HUES64 (cell line): Measurements from ENCODE around the gene VASN.

ENCODE experiments used
- H3K27ac ChIP-seq: 2 replicates; pipeline ENCODE4 v1.7.0; 2013; ENCODE audit warnings: low read depth, low read length, inconsistent platforms
- H3K27me3 ChIP-seq: 2 replicates; pipeline ENCODE4 v1.6.1; 2013; ENCODE audit warnings: mild to moderate bottlenecking, low read length; ENCODE audit not compliant: insufficient read depth
- H3K36me3 ChIP-seq: 2 replicates; pipeline ENCODE4 v1.6.1; 2013; ENCODE audit warnings: mild to moderate bottlenecking, low read length; ENCODE audit not compliant: insufficient read depth
- H3K4me1 ChIP-seq: 2 replicates; pipeline ENCODE4 v1.6.1; 2013; ENCODE audit warnings: mild to moderate bottlenecking, low read length, moderate library complexity; ENCODE audit not compliant: insufficient read depth
- H3K4me3 ChIP-seq: 2 replicates; pipeline ENCODE4 v1.5.1; 2013; ENCODE audit warnings: mild to moderate bottlenecking, low read length, moderate library complexity
- H3K9ac ChIP-seq: 2 replicates; pipeline ENCODE4 v1.6.1; 2013; ENCODE audit warnings: mild to moderate bottlenecking, low read depth, low read length
- H3K9me3 ChIP-seq: 2 replicates; pipeline ENCODE4 v1.6.1; 2013; ENCODE audit warnings: low read depth, low read length; ENCODE audit not compliant: insufficient read depth
- WGBS: fragments of 150-250, 120-280 bp; methylation state at CpG from one replicate; pipeline ENCODE4 v1.1.7; 2013; ENCODE audit warnings: missing lambda C conversion rate; 5-methylcytosine and 5-hydroxymethylcytosine counted together

VASN gene

DNA sequence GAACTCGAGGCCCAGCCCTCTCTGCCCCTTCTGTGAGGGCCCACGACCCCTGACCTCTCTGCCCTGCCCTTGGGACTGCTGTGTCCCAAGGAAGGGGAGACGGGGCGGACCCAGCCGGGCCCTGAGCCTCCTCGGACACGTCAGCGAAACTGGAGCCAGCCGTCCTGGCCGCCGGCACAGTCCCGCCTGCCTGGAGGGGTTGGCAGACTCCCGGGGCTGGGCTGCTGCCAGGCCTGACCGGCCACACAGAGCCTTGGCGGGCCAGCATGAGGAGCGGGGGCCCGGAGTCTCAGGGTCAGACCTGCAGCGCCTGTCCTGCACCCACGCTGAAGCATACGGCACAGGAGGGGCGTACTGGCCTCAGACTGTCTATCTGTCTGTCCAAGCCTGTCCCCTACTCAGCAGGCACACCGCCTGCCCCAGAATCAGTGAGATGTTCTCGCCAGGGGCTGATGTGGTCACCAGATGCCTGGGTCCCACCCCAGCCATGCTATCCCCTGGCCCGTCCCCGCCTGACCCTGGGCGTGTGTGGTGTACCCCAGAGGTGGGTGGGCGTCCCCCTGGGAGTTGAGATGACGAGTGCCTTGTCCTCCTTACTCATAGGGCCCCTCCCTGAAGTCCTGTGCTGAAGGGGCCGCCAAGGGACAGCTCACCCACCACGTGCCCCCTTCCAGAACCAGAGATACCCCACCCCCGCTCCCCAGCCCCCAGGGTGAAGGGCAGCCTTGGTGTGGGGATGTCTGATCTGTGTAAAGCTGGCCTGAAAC is 4.7 kb downstream of the VASN start:
- Histone ChIP-seq H3K4me1 (peaks cover 42% of the 10 kb centered on the region), H3K4me3 (no peak overlapping the region), H3K9ac (no peak overlapping the region), H3K27me3 (no peaks in the 10 kb centered on the region), H3K27ac (peak overlapping the region; percentile 37), H3K36me3 (no peaks in the 10 kb centered on the region), H3K9me3 (no peaks in the 10 kb centered on the region)
- 88% methylated on average over 29 of the region's 31 CpGs for WGBS

GRCh38 chr16:4376893-4377572 is 5.4 kb downstream of the VASN start:
- H3K9ac ChIP-seq = no peak overlapping the region; the same call in 1 of the 2 replicates
- no peaks in the 10 kb centered on the region for H3K27me3 ChIP-seq
- WGBS = 69% methylated on average over 26 of the region's 27 CpGs
- no peaks in the 10 kb centered on the region for H3K36me3 ChIP-seq
- no peaks in the 10 kb centered on the region for H3K9me3 ChIP-seq
- peaks cover 40% of the 10 kb centered on the region for H3K4me1 ChIP-seq
- H3K27ac ChIP-seq = peak overlapping the region; percentile 64; the same call in 1 of the 2 replicates
- no peak overlapping the region for H3K4me3 ChIP-seq

GRCh38 chr16:4377573-4378154 is 6.0 kb downstream of the VASN start:
- Histone ChIP-seq H3K4me1 (peaks cover 34% of the 10 kb centered on the region), H3K36me3 (0 out of 2 replicates have a peak, but pooled peaks cover under 1% of the 10 kb centered on the region), H3K27me3 (no peaks in the 10 kb centered on the region), H3K27ac (peak overlapping the region; percentile 64; the same call in 1 of the 2 replicates), H3K9me3 (no peaks in the 10 kb centered on the region), H3K4me3 (no peak overlapping the region), H3K9ac (no peak overlapping the region; the same call in 1 of the 2 replicates)
- WGBS = 63% methylated on average over 12 of the region's 12 CpGs

- Histone ChIP-seq H3K4me1 (peaks cover 28% of the 10 kb centered on the region), H3K9ac (no peak overlapping the region), H3K9me3 (no peaks in the 10 kb centered on the region), H3K36me3 (peaks cover 4% of the 10 kb centered on the region; the same call in 1 of the 2 replicates), H3K27ac (peak overlapping the region; percentile 64; the same call in 1 of the 2 replicates), H3K27me3 (no peaks in the 10 kb centered on the region), H3K4me3 (no peak overlapping the region)
- 89% methylated on average over 15 of the region's 15 CpGs for WGBS
These were observed 6.6 kb downstream of the VASN start for GRCh38 chr16:4378161-4378666.

- Histone ChIP-seq H3K9me3 (no peaks in the 10 kb centered on the region), H3K27ac (no peak overlapping the region), H3K9ac (no peak overlapping the region), H3K4me1 (peaks cover 21% of the 10 kb centered on the region), H3K27me3 (no peaks in the 10 kb centered on the region), H3K36me3 (peaks cover 4% of the 10 kb centered on the region; the same call in 1 of the 2 replicates), H3K4me3 (no peak overlapping the region)
- WGBS = 91% methylated on average over 21 of the region's 21 CpGs
These were observed 7.5 kb downstream of the VASN start for GRCh38 chr16:4378999-4379690.

DNA sequence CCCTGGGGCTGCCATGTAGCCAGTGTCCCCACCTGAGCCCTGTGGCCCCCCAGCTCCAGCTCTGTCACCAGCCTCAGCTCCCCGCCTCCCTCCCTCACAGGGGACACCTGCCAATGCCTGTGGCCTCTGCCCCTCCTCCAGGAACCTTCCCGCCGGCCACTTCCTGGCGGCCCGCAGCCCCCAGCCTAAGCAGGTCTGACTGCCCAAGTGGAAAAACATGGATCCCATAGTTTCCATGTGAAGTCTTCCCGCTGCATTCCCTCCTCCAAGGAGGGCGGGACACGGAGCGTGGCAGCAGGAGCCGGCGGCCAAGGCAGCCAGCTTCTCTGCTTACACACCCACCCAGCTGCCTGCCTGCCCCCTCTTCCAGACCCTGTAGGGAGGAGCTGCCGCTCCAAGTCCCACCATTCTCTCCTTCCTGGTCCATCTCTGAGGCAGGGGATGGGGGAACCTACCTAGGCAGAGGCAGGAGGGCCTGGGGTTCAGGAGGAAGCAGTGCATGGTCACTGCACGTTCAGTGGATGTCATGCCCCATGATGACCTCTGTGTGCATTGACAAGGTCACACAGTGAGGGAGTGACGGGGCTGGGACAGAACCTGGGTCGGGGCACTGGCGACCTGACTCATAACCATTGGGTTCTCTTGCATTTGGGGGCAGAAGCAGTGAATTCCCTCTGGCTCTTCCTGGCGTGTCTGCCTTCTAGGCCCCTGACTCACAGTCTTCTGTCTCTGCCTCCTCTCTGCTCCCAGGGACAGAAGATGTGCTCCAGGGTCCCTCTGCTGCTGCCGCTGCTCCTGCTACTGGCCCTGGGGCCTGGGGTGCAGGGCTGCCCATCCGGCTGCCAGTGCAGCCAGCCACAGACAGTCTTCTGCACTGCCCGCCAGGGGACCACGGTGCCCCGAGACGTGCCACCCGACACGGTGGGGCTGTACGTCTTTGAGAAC is 8.7 kb downstream of the VASN start:
- no peaks in the 10 kb centered on the region for H3K27me3 ChIP-seq
- WGBS = 86% methylated on average over 26 of the region's 26 CpGs
- peak overlapping the region; percentile 18; the same call in 1 of the 2 replicates for H3K27ac ChIP-seq
- peaks cover 10% of the 10 kb centered on the region for H3K4me1 ChIP-seq
- H3K36me3 ChIP-seq = peaks cover 4% of the 10 kb centered on the region; the same call in 1 of the 2 replicates
- H3K9ac ChIP-seq = peak overlapping the region; percentile 43; the same call in 1 of the 2 replicates
- no peaks in the 10 kb centered on the region for H3K9me3 ChIP-seq
- no peak overlapping the region for H3K4me3 ChIP-seq

DNA sequence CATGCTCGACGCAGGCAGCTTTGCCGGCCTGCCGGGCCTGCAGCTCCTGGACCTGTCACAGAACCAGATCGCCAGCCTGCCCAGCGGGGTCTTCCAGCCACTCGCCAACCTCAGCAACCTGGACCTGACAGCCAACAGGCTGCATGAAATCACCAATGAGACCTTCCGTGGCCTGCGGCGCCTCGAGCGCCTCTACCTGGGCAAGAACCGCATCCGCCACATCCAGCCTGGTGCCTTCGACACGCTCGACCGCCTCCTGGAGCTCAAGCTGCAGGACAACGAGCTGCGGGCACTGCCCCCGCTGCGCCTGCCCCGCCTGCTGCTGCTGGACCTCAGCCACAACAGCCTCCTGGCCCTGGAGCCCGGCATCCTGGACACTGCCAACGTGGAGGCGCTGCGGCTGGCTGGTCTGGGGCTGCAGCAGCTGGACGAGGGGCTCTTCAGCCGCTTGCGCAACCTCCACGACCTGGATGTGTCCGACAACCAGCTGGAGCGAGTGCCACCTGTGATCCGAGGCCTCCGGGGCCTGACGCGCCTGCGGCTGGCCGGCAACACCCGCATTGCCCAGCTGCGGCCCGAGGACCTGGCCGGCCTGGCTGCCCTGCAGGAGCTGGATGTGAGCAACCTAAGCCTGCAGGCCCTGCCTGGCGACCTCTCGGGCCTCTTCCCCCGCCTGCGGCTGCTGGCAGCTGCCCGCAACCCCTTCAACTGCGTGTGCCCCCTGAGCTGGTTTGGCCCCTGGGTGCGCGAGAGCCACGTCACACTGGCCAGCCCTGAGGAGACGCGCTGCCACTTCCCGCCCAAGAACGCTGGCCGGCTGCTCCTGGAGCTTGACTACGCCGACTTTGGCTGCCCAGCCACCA is 9.7 kb downstream of the VASN start:
- Histone ChIP-seq H3K9me3 (no peaks in the 10 kb centered on the region), H3K36me3 (peaks cover 4% of the 10 kb centered on the region; the same call in 1 of the 2 replicates), H3K9ac (no peak overlapping the region), H3K27ac (no peak overlapping the region), H3K4me1 (peaks cover 10% of the 10 kb centered on the region), H3K4me3 (no peak overlapping the region), H3K27me3 (no peaks in the 10 kb centered on the region)
- 96% methylated on average over 59 of the region's 59 CpGs for WGBS

DNA sequence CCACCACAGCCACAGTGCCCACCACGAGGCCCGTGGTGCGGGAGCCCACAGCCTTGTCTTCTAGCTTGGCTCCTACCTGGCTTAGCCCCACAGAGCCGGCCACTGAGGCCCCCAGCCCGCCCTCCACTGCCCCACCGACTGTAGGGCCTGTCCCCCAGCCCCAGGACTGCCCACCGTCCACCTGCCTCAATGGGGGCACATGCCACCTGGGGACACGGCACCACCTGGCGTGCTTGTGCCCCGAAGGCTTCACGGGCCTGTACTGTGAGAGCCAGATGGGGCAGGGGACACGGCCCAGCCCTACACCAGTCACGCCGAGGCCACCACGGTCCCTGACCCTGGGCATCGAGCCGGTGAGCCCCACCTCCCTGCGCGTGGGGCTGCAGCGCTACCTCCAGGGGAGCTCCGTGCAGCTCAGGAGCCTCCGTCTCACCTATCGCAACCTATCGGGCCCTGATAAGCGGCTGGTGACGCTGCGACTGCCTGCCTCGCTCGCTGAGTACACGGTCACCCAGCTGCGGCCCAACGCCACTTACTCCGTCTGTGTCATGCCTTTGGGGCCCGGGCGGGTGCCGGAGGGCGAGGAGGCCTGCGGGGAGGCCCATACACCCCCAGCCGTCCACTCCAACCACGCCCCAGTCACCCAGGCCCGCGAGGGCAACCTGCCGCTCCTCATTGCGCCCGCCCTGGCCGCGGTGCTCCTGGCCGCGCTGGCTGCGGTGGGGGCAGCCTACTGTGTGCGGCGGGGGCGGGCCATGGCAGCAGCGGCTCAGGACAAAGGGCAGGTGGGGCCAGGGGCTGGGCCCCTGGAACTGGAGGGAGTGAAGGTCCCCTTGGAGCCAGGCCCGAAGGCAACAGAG is 10.5 kb downstream of the VASN start:
- Histone ChIP-seq H3K27me3 (no peaks in the 10 kb centered on the region), H3K9me3 (no peaks in the 10 kb centered on the region), H3K4me1 (peaks cover 7% of the 10 kb centered on the region), H3K4me3 (no peak overlapping the region), H3K9ac (no peak overlapping the region), H3K27ac (no peak overlapping the region), H3K36me3 (peaks cover 4% of the 10 kb centered on the region; the same call in 1 of the 2 replicates)
- 96% methylated on average over 55 of the region's 55 CpGs for WGBS
